GM20431 (cell line): Measurements from ENCODE around the gene PDE11A.

Experiments used
- in situ Hi-C: fragments of 300-500 bp; cut with MseI, MboI; formaldehyde crosslinking; loops from one replicate; pipeline ENCODE4 v1.15.0; 2020; ENCODE audit warnings: low sequenced_read_pairs; ENCODE audit not compliant: unreplicated experiment

PDE11A gene

DNA sequence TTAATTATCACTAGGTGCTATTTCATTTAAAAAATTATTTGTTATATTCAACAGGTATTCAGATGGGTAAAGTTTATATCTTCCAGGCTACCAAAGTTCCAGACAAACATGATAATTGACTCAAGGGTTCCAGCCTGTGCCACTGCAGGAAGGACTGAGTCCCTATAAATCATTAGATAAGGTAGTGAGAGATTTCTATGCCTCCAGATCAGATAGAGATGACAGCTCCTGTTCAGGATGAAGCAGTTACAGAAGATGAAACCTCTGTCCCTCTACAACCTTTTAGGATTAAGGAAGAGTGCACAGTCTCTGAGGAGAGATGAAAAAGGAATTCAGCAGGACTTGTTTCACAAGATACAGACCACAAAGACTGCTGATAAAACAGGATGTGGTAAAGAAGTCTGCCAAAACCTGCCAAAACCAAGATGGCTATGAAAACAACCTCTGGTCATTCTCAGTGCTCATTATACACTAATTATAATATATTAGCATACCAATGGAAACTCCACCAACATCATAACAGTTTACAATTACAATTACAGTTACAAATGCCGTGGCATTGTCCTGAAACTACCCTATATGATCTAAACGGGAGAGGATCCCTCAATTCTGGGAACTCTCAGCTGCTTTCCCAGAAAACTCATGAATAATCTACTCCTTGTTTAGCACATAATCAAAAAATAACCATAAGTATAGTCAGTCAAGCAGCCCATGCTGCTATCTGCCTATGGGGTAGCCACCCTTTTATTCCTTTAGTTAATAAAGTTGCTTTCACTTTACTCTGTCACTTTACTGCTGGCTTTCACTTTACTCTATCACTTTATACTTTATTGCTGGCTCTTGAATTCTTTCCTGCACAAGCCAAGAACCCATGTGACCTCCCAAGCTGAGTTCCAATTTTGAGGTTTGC lies 288.5 kb downstream of the PDE11A start:
- in situ Hi-C loops: no loop called here

GRCh38 chr2:177783091-177783490 lies 289.5 kb downstream of the PDE11A start:
- in situ Hi-C loops: no loop called here

DNA sequence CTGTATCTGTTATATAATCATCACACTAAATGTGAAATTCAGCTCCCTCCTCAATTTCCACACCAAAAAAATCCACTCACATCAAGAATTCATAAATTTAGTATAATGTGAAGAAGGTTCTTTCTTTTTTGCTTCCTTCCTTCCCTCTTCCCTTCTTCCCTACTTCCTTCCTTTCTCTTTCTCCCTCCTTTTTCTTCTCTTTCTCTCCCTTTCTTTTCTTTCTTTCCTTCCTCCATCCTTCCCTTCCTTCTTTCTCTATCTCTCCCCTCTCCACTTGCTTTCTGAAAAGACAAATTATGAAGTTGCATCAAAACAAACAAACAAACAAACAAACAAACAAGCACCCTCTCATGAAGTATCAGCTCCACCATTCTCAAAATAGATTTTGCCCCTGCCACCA lies 290.0 kb downstream of the PDE11A start:
- in situ Hi-C loops: no loop called here

GRCh38 chr2:177778472-177778871 lies 294.1 kb downstream of the PDE11A start:
- in situ Hi-C loops: no loop called here

- in situ Hi-C loops: no loop called here
Observed at GRCh38 chr2:177772529-177772928, 300.0 kb downstream of the PDE11A start.

- in situ Hi-C loops: no loop called here
Observed at GRCh38 chr2:177771191-177771590, 301.4 kb downstream of the PDE11A start.

DNA sequence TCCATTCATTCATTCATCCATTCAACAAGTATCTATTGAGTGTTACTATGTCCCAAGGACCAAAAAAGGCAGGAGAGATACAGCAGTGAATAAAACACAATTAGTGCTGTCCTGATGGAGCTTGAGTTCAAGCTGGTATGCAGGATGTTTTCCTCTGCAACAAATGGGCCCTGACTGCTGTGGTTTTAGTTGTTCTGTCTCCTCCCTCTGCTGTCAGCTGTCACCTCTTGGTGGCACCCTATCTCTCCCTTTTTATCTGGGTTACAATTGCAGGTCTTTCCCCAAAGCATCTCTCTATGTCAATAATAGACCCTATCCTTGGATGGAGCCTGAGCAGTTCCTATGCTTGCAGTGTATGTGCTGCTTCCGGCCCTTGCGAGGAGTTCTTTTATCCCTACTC lies 304.8 kb downstream of the PDE11A start:
- in situ Hi-C loops: no loop called here

GRCh38 chr2:177765698-177766097 lies 306.9 kb downstream of the PDE11A start:
- in situ Hi-C loops: no loop called here

GRCh38 chr2:177763531-177764265 lies 308.9 kb downstream of the PDE11A start:
- in situ Hi-C loops: no loop called here

DNA sequence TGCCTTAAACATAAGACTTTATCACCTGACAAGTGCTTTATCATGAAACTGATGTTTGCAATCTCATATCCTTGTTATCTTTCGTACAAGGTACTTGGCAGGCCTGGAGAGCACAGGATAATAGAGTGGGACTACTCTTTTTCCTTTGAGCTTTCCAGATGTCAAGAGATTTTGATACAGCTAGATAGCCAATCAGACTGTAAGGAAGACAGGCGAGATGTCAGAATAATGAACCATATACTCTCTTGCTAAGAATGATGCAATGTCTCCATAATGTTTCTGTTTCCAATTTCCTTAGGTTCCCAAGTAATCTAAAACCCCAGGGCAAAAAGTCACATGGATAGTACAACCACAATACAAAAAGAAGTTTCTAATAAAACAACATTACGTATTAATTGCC lies 313.1 kb downstream of the PDE11A start:
- in situ Hi-C loops: no loop called here

DNA sequence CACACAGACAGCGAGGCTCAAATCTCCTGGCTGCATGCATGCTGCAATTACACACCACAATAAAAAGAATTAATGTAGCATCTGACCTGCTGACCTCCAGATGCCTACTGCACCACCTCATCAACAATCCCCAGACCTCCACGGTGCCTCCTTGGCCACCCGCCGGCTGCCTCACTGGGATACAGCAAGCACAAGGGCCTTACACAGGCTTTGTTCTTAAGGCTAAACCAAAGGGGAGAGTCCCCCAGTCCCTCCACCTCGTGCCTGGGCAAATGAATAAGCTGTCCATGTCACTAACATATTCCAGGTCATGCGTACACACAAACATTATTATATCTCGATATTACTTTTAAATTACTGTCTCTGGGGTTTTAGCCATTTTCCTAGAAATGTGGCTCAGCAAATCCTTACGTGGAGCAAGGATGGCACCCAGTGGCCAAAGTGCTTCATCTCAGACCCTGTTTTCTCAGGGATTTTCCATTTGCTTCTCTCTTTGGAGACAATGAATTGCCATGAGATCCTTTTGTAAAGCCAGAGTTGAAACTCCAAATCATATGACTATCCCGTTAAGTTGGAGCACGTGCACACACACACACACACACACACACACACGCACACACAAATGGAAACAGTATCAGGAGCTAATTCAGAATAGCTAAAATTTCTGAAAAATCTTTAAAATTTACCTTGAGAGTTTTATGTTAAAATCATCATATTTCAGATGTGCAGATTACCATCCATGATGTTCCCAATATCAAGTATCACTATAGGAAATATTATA lies 313.8 kb downstream of the PDE11A start:
- in situ Hi-C loops: no loop called here

GRCh38 chr2:177756336-177756735 lies 316.2 kb downstream of the PDE11A start:
- in situ Hi-C loops: no loop called here

- in situ Hi-C loops: no loop called here
Observed at GRCh38 chr2:177754492-177754873, 318.1 kb downstream of the PDE11A start.

DNA sequence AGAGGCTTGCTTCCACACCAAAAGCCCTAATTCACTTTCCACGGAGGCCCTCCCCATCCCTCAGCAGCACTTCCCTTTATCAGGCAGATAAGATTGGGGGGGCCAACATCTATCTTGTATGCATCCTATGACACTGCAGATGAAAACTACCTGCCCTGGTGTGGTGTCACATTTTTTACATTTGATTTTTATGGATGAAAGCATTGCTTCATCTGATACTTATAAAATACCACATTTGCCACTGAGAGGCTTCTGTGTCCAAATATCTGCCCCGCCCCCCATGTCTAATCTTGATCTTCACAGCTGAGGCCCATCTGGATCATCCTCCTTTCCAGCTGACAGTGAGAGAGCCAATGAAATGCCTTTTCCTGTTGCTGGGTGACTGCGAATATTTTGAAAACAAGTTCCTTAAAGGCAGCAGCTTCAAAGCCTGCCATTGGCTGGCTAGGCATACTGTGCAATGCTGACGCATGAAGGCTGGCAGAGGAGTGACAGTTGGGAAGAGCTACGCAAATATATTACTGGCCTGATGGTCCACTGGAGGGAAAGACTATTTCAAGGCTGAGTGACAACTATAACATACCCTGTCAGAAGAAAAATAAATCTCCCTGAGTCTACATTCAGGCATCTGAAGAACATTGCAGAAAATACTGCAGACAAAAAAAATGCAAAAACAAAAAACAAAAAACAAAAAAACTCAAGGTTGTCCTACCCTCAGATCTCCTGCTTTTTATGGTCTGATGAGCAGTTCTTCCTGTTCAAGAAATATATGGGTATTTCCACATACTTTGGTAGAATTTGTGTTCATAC lies 318.7 kb downstream of the PDE11A start:
- in situ Hi-C loops: no loop called here

- in situ Hi-C loops: loop anchor here (25.0 kb wide), 1 partner anchor 586 kb away; no protein-coding TSS in a partner anchor
Observed at GRCh38 chr2:177748360-177748759, 324.2 kb downstream of the PDE11A start.

- in situ Hi-C loops: loop anchor here (25.0 kb wide), 1 partner anchor 585 kb away; no protein-coding TSS in a partner anchor
Observed at GRCh38 chr2:177747384-177747783, 325.2 kb downstream of the PDE11A start.

DNA sequence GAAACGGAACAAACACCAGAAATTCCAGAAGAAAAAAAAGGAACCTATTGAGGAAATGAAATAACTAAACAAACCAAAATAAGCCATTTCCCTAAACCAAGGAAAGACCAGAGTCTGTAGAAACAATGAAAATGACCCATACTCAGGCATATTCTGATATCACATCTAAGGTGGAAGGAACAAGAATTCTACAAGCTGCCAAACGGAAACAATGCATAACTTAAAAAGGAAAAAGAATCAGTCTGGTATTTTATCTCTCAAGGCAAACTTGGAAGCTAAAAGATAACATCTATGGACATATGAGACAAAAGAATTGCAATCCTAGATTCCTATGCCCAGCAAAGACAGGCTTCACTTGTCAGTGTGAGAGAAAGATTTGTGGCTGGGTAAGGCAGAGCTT lies 326.2 kb downstream of the PDE11A start:
- in situ Hi-C loops: loop anchor here (25.0 kb wide), 1 partner anchor 584 kb away; no protein-coding TSS in a partner anchor

DNA sequence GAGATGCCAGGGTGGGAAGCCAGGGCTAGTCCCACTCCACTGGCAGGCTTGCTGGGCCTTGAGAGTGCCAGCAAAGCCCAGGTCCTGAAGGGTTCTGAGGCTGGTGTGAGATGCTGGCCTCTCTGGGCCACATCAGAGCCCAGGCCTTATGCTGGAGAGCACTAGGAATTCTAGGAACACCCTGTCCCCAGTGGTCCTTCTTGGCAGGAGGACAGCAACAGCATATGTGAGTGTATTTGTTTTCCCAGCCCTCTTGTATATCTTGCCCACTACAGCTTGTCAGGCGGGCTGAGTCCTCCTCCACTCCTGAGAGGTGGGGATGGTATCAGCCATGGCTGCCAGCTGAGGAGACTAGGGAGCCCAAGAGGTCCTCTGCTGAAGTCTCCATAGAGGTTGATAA lies 327.0 kb downstream of the PDE11A start:
- in situ Hi-C loops: loop anchor here (25.0 kb wide), 1 partner anchor 583 kb away; no protein-coding TSS in a partner anchor

GRCh38 chr2:177742851-177743250 lies 329.7 kb downstream of the PDE11A start:
- in situ Hi-C loops: loop anchor here (25.0 kb wide), 1 partner anchor 581 kb away; no protein-coding TSS in a partner anchor
